ENCODE data around the gene KLF5.

DNA sequence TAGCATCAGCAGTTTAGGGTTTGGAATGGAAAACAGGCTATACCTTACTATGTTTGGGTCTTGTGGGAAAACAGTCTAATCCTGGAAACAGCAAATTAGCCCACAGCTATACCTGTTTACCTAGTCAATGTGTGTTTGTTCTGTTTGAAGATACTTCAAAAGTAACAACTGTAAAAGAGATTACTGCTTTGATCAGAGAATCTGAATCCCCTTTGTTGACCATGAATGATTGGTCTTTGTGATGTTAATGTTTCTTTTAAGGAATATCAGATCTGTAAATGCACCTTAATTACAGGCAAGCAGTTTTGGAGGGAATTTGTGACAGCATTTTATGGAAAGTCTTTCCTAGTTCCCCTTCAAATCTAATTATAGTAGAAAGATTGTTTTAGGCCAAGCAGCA lies 20.7 kb upstream of the KLF5 start:
- TF ChIP-seq, protein P1, sequence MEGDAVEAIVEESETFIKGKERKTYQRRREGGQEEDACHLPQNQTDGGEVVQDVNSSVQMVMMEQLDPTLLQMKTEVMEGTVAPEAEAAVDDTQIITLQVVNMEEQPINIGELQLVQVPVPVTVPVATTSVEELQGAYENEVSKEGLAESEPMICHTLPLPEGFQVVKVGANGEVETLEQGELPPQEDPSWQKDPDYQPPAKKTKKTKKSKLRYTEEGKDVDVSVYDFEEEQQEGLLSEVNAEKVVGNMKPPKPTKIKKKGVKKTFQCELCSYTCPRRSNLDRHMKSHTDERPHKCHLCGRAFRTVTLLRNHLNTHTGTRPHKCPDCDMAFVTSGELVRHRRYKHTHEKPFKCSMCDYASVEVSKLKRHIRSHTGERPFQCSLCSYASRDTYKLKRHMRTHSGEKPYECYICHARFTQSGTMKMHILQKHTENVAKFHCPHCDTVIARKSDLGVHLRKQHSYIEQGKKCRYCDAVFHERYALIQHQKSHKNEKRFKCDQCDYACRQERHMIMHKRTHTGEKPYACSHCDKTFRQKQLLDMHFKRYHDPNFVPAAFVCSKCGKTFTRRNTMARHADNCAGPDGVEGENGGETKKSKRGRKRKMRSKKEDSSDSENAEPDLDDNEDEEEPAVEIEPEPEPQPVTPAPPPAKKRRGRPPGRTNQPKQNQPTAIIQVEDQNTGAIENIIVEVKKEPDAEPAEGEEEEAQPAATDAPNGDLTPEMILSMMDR (IDR thresholded peaks at IDR 0.05; ENCODE audit: insufficient read depth, low read length, poor library complexity, severe bottlenecking) = no peak
- TF ChIP-seq EZH2phosphoT487 (conservative IDR thresholded peaks at IDR 0.05; ENCODE audit: low read length) = no peak
